ENCODE data around the gene CCDC47.

- TF ChIP-seq CTCF (IDR thresholded peaks at IDR 0.05; ENCODE audit: insufficient read depth, low read length, poor library complexity, severe bottlenecking) (no peak), EZH2phosphoT487 (conservative IDR thresholded peaks at IDR 0.05; ENCODE audit: low read length) (no peak)
Measured at GRCh38 chr17:63822537-63822936, 49.1 kb upstream of the CCDC47 start.
